Spleen (tissue), 11 donors: ENCODE data around the gene CXADR. TPM values are rescaled to one million over a fixed set of nuclear protein-coding genes. Genes with fewer than 3 reads are reported as not detected.
A peak's percentile ranks its signal among the peaks of the same experiment; 100 is the strongest.
"Not testable (repeated sequence)": the region's sequence is repeated elsewhere in the genome, so short reads cannot be mapped to it uniquely, and the experiment has no call there.

Experiments used
- DNase-seq: peaks from one replicate; pipeline ENCODE4 v3.0.0-alpha.2; 2020
- H3K27ac ChIP-seq, 8 donors: fragments of 200-600 bp; sonication (generic) in 7 of 8; 1 replicate in 4 of 8; 2 replicates in 4 of 8; pipeline versions ENCODE4 v1.5.0 to v1.8.0; 2016 to 2021; ENCODE audit warnings: inconsistent platforms in 4 of 8, mild to moderate bottlenecking in 4 of 8, moderate library complexity in 1 of 8
- H3K27me3 ChIP-seq, 7 donors: fragments of 200-600 bp; sonication (generic) in 6 of 7; replicated peaks in 1 of 7; 1 replicate in 4 of 7; 2 replicates in 3 of 7; pipeline versions ENCODE4 v1.5.0 to v1.8.0; 2016 to 2021; ENCODE audit warnings: inconsistent platforms in 3 of 7, mild to moderate bottlenecking in 1 of 7
- H3K36me3 ChIP-seq, 6 donors: fragments of 200-600 bp; sonication (generic) in 5 of 6; 1 replicate in 4 of 6; 2 replicates in 2 of 6; pipeline versions ENCODE4 v1.5.0 to v1.8.0; 2016 to 2021; ENCODE audit warnings: inconsistent platforms in 2 of 6
- H3K4me1 ChIP-seq, 6 donors: fragments of 200-600 bp; sonication (generic) in 5 of 6; 1 replicate in 3 of 6; 2 replicates in 3 of 6; pipeline versions ENCODE4 v1.5.0 to v1.8.0; 2016 to 2021; ENCODE audit warnings: inconsistent platforms in 3 of 6
- H3K4me3 ChIP-seq, 8 donors: fragments of 200-600 bp; sonication (generic) in 7 of 8; 1 replicate in 4 of 8; 2 replicates in 4 of 8; pipeline versions ENCODE4 v1.5.0 to v1.8.0; 2016 to 2021; ENCODE audit warnings: inconsistent platforms in 4 of 8, mild to moderate bottlenecking in 4 of 8, moderate library complexity in 2 of 8
- H3K9me3 ChIP-seq, 8 donors: fragments of 200-600 bp; sonication (generic) in 7 of 8; 1 replicate in 4 of 8; 2 replicates in 4 of 8; pipeline versions ENCODE4 v1.5.0 to v1.8.0; 2016 to 2021; ENCODE audit warnings: inconsistent platforms in 4 of 8
- POLR2A ChIP-seq, 3 donors: fragments of 450-650 bp; IDR thresholded peaks; one replicate each; pipeline ENCODE4 v1.5.1; 2017; ENCODE audit warnings: antibody characterized with exemption in 3 of 3, mild to moderate bottlenecking in 1 of 3
- POLR2AphosphoS5 ChIP-seq, 3 donors: sonication (generic); formaldehyde crosslinking; IDR thresholded peaks; one replicate each; pipeline ENCODE4 v1.5.1; 2017; ENCODE audit warnings: antibody characterized with exemption in 3 of 3
- WGBS, 5 donors: extraction: QIAGEN DNeasy Blood & Tissue Kit in 3 of 5; methylation state at CpG; one replicate each; pipeline versions ENCODE4 v1.1.5 to v1.1.7; 2013 to 2018; 5-methylcytosine and 5-hydroxymethylcytosine counted together
- intact Hi-C: fragments of 100-400 bp; cut with DNase I; formaldehyde crosslinking; loops from one replicate; pipeline ENCODE4 v1.15.0; 2023; ENCODE audit warnings: low total_unique reads
- polyA plus RNA-seq, 3 donors: library from polyadenylated mRNA; stranded (reverse); fragments of 200-250 nt; gene quantifications; one replicate each; pipeline ENCODE4 v1.2.1, GENCODE V29; 2013
- total RNA-seq, 7 donors: library from RNA; depleted of rRNA in 3 of 7; stranded (reverse); fragments of >200 nt in 3 of 7; fragmentation: NEBNext Ultra II Directional in 4 of 7; extraction: Animal tissue kit (Norgen Biotek cat#: 25700) in 4 of 7; gene quantifications; one replicate each; pipeline versions ENCODE4 v1.1.0 to v1.2.1, GENCODE V29; 2016 to 2021
- TF ChIP-seq, protein P1 (sequence below), 11 experiments: fragments of 200-600 bp in 7 of 11; fragments of 450-650 bp in 4 of 11; sonication (generic) in 4 of 11; IDR thresholded peaks in 8 of 11; conservative IDR thresholded peaks in 3 of 11; 1 replicate in 7 of 11; 2 replicates in 4 of 11; pipeline versions ENCODE4 v1.4.0 to v1.8.0; 2016 to 2021; ENCODE audit warnings: antibody characterized with exemption in 11 of 11, inconsistent platforms in 4 of 11, mild to moderate bottlenecking in 1 of 11
- donor health status: healthy with polysubstance abuse.
- donor health status: DM: no; HTN: no; CAD: no; lungs with moderate emphysema.
- donor health status: DM: no; HTN: no; CAD: no.
- donor health status: Bipolar disorder and iron deficiency.
- donor health status: healthy.
- donor health status: DM: no; HTN: no; CAD: no.
- donor health status: DM: yes; HTN: yes; CAD: no.

Gene CXADR
- total and polyA plus RNA-seq, 10 donors: 0.11 to 10.7 (median 2.8) TPM

DNA sequence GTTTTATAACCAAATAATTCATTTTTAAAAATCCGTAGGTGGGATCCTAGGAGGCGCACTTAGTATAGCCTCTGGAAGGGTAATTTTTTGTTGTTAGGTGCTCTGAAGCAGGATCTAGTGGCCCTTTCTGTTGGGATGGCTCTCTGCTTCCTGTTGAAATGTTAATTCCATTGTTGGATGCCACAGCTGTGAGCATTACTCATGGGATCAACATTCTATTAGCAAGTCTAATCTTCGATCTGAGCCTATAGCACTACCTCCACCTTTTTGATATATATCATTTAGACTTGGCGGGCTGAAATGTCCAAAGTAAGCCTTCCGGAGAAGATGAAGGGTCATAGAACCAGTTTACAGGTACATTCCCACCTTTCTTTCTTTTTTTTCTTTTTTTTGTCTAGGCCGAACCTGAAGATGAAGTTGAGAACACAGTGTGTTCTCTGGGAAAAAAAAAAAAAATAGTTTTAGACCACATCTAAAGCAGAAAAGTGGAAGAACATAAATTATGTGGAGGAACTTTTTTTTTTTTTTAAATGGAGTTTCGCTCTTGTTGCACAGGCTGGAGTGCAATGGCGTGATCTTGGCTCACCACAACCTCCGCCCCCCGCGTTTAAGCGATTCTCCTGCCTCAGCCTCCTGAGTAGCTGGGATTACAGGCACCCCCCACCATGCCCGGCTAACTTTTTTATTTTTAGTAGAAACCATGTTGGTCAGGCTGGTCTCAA, 1.4 kb downstream of the CXADR start:
- Histone ChIP-seq H3K27ac (no peak overlapping the region), H3K27me3 (peaks cover 0 to 86% (median 23%) of the 10 kb centered on the region in 7 donors), H3K4me1 (peaks cover 10 to 30% (median 26%) of the 10 kb centered on the region in 6 donors), H3K36me3 (no peaks in the 10 kb centered on the region), H3K9me3 (no peaks in the 10 kb centered on the region), H3K4me3 (peak overlapping the region in 3 of 8 donors; percentile 76 to 88 (median 82))
- TF ChIP-seq POLR2A (IDR thresholded peaks at IDR 0.05): no peak
- TF ChIP-seq POLR2AphosphoS5 (IDR thresholded peaks at IDR 0.05): no peak
- TF ChIP-seq, protein P1, sequence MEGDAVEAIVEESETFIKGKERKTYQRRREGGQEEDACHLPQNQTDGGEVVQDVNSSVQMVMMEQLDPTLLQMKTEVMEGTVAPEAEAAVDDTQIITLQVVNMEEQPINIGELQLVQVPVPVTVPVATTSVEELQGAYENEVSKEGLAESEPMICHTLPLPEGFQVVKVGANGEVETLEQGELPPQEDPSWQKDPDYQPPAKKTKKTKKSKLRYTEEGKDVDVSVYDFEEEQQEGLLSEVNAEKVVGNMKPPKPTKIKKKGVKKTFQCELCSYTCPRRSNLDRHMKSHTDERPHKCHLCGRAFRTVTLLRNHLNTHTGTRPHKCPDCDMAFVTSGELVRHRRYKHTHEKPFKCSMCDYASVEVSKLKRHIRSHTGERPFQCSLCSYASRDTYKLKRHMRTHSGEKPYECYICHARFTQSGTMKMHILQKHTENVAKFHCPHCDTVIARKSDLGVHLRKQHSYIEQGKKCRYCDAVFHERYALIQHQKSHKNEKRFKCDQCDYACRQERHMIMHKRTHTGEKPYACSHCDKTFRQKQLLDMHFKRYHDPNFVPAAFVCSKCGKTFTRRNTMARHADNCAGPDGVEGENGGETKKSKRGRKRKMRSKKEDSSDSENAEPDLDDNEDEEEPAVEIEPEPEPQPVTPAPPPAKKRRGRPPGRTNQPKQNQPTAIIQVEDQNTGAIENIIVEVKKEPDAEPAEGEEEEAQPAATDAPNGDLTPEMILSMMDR (IDR thresholded peaks at IDR 0.05 in 8 of 11, conservative IDR thresholded peaks at IDR 0.05 in 3 of 11): no peak
- DNase-seq: no peak
- intact Hi-C loops: no loop called here
- WGBS, 5 donors: 22 to 48% (median 28%) methylated on average over 13 of the region's 13 CpGs

DNA sequence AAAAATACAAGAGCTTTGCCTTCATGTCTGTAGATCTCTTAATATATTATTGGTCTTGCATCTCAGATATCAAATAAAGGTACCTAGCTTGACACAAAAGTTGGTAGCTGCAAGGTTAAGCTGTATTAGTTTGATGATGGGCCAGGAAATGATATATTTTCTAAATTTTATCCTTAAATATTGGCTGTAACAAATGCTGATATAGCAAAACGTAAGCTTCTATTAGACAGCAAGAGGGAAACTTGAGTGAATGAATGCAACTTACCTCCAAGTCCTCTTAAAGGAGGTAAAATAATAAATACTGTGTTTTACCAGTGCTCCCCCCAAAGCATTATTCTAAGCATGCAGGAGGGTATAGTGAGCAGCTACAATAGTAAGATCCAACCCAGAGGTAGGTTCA, 4.2 kb downstream of the CXADR start:
- H3K9me3 ChIP-seq, intact Hi-C loops, H3K27ac ChIP-seq, H3K4me3 ChIP-seq, H3K36me3 ChIP-seq, DNase-seq: not testable (repeated sequence)
- peaks cover 0 to 64% (median 23%) of the 10 kb centered on the region in 7 donors for H3K27me3 ChIP-seq
- peaks cover 10 to 26% (median 24%) of the 10 kb centered on the region in 6 donors for H3K4me1 ChIP-seq
- WGBS, 5 donors: 88 to 93% (median 93%) methylated on average over 1 of the region's 1 CpG

DNA sequence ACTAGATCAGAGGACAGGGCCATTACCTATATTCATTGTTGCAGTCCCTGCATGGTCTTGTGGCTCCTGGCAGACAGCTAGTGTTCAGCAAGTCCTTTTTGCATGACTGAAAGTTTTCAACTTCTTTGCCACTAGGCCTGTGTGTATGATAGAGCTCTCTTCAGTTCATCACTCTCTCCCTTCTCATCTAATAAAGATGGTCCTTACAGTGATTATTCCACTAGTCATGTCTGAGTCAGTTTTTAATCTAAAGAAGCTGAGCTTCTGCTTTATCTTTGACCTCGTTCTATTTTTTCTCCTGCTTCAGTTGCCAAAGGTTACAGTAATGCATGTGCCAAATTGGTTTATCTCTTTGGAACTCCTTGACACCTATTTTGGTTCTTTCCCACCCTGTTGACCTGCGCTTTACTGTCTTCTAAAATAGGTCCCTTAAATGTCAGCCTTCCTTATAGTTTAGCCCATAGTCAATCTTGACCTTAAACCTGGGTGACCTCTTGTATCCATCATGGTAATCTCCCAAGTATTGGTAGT, 6.4 kb downstream of the CXADR start:
- Histone ChIP-seq H3K9me3 (no peaks in the 10 kb centered on the region), H3K27ac (no peak overlapping the region), H3K36me3 (no peaks in the 10 kb centered on the region), H3K27me3 (peaks cover 0 to 42% (median 4%) of the 10 kb centered on the region in 7 donors), H3K4me1 (peaks cover 0 to 3% (median 1%) of the 10 kb centered on the region in 6 donors), H3K4me3 (no peak overlapping the region)
- WGBS, 5 donors: 76 to 89% (median 85%) methylated on average over 2 of the region's 2 CpGs
- no peak for DNase-seq
- TF ChIP-seq POLR2A (IDR thresholded peaks at IDR 0.05): no peak
- TF ChIP-seq, protein P1 (IDR thresholded peaks at IDR 0.05 in 8 of 11, conservative IDR thresholded peaks at IDR 0.05 in 3 of 11): no peak
- TF ChIP-seq POLR2AphosphoS5 (IDR thresholded peaks at IDR 0.05): no peak
- intact Hi-C loops: no loop called here

DNA sequence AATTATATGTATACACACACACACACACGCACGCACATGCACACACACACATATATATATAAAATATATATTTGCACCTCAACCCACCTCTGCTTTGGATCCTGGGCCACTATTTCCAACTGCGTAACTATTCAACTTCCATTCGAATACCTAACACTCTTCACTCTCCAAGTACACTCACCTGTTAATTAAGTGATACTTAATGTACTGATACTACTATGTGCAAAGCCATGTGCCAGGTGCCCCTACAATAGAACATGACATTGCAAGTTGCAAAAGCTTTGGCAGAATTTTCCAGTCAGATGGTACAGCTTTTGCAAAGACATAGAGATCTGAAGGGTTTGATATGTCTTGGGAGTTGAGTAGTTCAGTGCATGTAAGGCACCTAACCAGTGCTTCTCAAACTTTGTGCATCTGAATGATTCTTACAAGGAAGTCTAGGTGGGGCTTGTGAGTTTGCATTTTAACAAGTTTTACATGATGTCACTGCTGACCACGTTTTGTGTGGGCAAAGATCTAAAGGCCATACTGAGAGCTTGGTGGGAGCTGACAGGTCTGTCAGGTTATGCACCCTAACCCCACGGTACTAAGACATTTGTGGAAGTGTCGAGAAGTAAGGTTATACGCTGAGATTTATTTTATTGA, 7.2 kb downstream of the CXADR start:
- H3K4me3 ChIP-seq: no peak overlapping the region
- no peaks in the 10 kb centered on the region for H3K36me3 ChIP-seq
- 76 to 89% (median 83%) methylated on average over 8 of the region's 8 CpGs for WGBS, 5 donors
- no peak for TF ChIP-seq POLR2A (IDR thresholded peaks at IDR 0.05)
- TF ChIP-seq, protein P1 (IDR thresholded peaks at IDR 0.05 in 8 of 11, conservative IDR thresholded peaks at IDR 0.05 in 3 of 11): no peak
- no peak for TF ChIP-seq POLR2AphosphoS5 (IDR thresholded peaks at IDR 0.05)
- peaks cover 0 to 33% (median 4%) of the 10 kb centered on the region in 7 donors for H3K27me3 ChIP-seq
- no peak for DNase-seq
- H3K27ac ChIP-seq: no peak overlapping the region
- intact Hi-C loops: no loop called here
- H3K9me3 ChIP-seq: no peaks in the 10 kb centered on the region
- no peaks in the 10 kb centered on the region for H3K4me1 ChIP-seq
